B cell (primary cell): Measurements from ENCODE around the gene NFE2L1.

Experiments
- EZH2 ChIP-seq: IDR thresholded peaks from 2 replicates; pipeline ENCODE4 v1.6.1; 2012; ENCODE audit warnings: borderline replicate concordance, low read depth, mild to moderate bottlenecking, moderate library complexity, low read length; ENCODE audit not compliant: insufficient read depth, poor library complexity, severe bottlenecking
- TF ChIP-seq, protein P1 (sequence below): fragments of 200-600 bp; IDR thresholded peaks from one replicate; pipeline ENCODE4 v1.8.0; 2022; ENCODE audit warnings: antibody characterized with exemption, mild to moderate bottlenecking

- TF ChIP-seq, protein P1, sequence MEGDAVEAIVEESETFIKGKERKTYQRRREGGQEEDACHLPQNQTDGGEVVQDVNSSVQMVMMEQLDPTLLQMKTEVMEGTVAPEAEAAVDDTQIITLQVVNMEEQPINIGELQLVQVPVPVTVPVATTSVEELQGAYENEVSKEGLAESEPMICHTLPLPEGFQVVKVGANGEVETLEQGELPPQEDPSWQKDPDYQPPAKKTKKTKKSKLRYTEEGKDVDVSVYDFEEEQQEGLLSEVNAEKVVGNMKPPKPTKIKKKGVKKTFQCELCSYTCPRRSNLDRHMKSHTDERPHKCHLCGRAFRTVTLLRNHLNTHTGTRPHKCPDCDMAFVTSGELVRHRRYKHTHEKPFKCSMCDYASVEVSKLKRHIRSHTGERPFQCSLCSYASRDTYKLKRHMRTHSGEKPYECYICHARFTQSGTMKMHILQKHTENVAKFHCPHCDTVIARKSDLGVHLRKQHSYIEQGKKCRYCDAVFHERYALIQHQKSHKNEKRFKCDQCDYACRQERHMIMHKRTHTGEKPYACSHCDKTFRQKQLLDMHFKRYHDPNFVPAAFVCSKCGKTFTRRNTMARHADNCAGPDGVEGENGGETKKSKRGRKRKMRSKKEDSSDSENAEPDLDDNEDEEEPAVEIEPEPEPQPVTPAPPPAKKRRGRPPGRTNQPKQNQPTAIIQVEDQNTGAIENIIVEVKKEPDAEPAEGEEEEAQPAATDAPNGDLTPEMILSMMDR = no peak
- no peak for TF ChIP-seq EZH2
Measured at GRCh38 chr17:48054238-48055185, 6.4 kb downstream of the NFE2L1 start.
